Large intestine (tissue), 3 donors: ENCODE data around the gene SYNGR3. TPM values are rescaled to one million over a fixed set of nuclear protein-coding genes. Genes with fewer than 3 reads are reported as not detected.

Source experiments
- DNase-seq, 2 donors: peaks; one replicate each; pipeline versions ENCODE4 v3.0.0 to v3.0.0-alpha.2; 2013
- H3K27ac ChIP-seq: one replicate; pipeline ENCODE4 v1.5.1; 2013; ENCODE audit warnings: low read length
- H3K27me3 ChIP-seq: 2 replicates; pipeline ENCODE4 v1.6.1; 2013; ENCODE audit warnings: low read length; ENCODE audit not compliant: control insufficient read depth, insufficient read depth
- H3K36me3 ChIP-seq: 2 replicates; pipeline ENCODE4 v1.6.1; 2013; ENCODE audit warnings: low read length; ENCODE audit not compliant: control insufficient read depth, insufficient read depth
- H3K4me1 ChIP-seq: one replicate; pipeline ENCODE4 v1.6.1; 2013; ENCODE audit warnings: low read length; ENCODE audit not compliant: control insufficient read depth, insufficient read depth
- H3K4me3 ChIP-seq: one replicate; pipeline ENCODE4 v1.5.1; 2013; ENCODE audit warnings: low read length
- H3K9me3 ChIP-seq: one replicate; pipeline ENCODE4 v1.6.1; 2013; ENCODE audit warnings: mild to moderate bottlenecking, low read depth, low read length, moderate library complexity; ENCODE audit not compliant: control insufficient read depth
- WGBS: methylation state at CpG from one replicate; pipeline ENCODE4 v1.1.5; 2013; ENCODE audit warnings: low lambda C conversion rate; ENCODE audit not compliant: insufficient coverage; 5-methylcytosine and 5-hydroxymethylcytosine counted together
- polyA plus RNA-seq: library from polyadenylated mRNA; unstranded; fragments of 120-200 nt; gene quantifications from one replicate; pipeline ENCODE4 v1.2.1, GENCODE V29; 2013

The SYNGR3 gene
- polyA plus RNA-seq, 1 donor, result 4.2 TPM

DNA sequence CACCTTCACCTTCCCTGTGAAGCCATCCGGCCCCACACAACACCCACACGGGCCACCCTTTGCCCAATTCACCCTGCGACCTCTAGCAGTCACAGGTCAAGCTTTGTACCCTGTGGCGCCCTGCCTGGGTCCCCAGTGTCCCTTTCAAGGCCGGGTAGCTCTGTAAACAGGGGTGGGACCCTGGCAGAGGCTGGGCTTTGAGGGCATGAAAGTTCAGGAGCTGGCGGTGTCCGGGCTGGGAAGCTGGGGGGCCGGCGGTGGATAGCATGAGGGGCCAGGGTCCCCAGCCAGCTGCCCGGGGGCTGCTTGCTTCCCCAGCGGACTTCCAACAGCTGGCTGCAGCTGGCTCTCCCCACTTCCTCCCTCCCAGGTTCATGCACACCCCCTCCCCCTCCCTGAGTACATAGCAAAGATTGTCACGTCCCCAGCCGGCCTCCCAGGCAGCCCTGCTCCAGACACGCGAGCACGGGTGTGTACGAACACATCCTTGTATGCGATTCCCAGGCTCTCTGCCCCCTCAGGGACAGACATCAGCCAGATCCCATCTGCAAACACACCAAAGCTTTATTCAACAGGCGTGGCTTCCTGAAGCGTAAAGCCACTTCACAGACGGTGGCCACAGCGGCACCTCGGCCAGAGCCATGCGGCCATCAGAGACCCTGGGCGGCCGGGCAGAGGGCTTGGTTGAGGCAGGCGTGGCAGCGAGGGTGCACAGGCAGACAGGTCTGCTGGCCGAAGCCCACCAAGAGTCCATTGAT, 49.7 kb downstream of the SYNGR3 start:
- Histone ChIP-seq H3K4me1 (peaks cover 55% of the 10 kb centered on the region), H3K9me3 (peaks cover 9% of the 10 kb centered on the region), H3K36me3 (peaks cover 33% of the 10 kb centered on the region), H3K4me3 (no peak overlapping the region), H3K27ac (peak overlapping the region; percentile 79), H3K27me3 (no peaks in the 10 kb centered on the region)
- DNase-seq, result peak; percentile 82 to 84
- no CpG with 5 or more reads among the region's 29 CpGs for WGBS

DNA sequence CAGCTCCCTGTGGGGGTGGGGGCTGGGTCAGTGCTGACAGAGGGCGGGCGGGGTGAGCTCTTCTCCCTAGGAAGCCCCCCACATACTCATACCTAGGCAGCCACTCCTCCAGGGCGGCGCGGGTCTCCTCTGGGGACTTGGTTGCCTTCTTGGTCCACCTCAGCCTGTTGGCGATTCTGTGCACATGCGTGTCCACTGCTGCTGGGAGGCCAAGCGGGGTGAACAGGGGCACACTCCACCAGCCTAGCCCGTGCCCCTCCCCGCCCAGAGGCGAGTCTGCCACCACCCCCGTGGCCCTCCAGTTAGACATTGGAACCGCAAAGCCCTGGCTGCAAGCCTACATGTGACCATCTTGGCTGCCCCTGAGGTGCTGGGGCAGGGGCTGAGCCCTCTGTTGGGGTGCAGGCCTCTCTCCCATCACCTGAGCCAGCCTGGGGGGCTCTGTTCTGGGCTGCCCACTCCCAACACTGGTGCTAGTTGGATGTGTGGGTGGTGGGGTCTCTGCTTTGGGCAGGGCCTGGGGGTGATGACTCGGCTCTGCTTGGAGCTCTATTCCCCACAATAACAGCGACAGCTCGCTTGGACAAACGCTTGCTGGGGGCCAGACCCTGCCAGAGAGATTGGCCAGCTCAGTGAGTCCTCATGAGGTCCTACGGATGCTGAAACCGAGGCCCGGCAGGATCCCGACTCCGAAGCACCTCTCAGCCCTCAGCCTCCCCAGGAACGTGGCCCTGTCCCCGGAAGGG, 50.4 kb downstream of the SYNGR3 start:
- no CpG with 5 or more reads among the region's 24 CpGs for WGBS
- peaks cover 35% of the 10 kb centered on the region for H3K36me3 ChIP-seq
- H3K4me3 ChIP-seq, result no peak overlapping the region
- H3K27me3 ChIP-seq, result no peaks in the 10 kb centered on the region
- H3K4me1 ChIP-seq, result peaks cover 49% of the 10 kb centered on the region
- H3K9me3 ChIP-seq, result peaks cover 9% of the 10 kb centered on the region
- no peak for DNase-seq
- peak overlapping the region; percentile 79 for H3K27ac ChIP-seq

DNA sequence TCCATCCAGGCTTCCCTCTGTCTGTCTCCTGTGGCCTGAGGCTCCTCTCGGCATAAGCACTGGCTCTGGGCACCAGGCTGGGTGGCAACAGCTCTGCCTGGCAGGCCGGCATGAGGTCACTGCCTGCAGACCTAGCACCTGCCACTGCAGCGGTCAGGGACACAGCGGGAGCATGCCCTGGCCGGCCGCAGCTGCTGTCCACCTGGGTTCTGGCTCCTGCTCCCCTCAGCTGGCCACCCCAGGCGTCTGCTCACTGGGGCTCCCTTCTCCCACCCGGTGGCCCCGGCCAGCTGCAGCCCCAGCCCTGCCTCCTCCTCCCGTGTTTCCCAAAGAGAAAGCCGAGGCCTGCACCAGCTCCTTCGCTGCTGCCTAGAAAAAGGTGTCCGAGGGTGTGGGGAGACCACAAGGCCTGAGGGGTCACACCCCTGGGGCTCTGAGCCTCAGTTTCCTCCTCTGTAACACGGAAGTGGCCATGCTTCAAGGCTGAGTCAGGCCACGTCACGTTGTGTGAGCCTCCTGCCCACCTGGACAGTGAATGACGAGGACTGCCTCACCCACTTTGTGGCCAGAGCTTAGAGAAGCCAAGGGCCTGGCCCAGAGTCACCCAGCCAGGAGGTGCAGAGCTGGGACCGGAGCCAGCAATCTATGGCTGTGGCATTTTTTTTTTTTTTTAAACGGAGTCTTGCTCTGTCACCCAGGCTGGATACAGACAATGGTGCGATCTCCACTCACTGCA, 51.2 kb downstream of the SYNGR3 start:
- peaks cover 42% of the 10 kb centered on the region for H3K4me1 ChIP-seq
- no CpG with 5 or more reads among the region's 20 CpGs for WGBS
- H3K4me3 ChIP-seq, result no peak overlapping the region
- H3K9me3 ChIP-seq, result peaks cover 6% of the 10 kb centered on the region
- DNase-seq, result no peak
- H3K27me3 ChIP-seq, result no peaks in the 10 kb centered on the region
- peaks cover 39% of the 10 kb centered on the region for H3K36me3 ChIP-seq
- H3K27ac ChIP-seq, result no peak overlapping the region

DNA sequence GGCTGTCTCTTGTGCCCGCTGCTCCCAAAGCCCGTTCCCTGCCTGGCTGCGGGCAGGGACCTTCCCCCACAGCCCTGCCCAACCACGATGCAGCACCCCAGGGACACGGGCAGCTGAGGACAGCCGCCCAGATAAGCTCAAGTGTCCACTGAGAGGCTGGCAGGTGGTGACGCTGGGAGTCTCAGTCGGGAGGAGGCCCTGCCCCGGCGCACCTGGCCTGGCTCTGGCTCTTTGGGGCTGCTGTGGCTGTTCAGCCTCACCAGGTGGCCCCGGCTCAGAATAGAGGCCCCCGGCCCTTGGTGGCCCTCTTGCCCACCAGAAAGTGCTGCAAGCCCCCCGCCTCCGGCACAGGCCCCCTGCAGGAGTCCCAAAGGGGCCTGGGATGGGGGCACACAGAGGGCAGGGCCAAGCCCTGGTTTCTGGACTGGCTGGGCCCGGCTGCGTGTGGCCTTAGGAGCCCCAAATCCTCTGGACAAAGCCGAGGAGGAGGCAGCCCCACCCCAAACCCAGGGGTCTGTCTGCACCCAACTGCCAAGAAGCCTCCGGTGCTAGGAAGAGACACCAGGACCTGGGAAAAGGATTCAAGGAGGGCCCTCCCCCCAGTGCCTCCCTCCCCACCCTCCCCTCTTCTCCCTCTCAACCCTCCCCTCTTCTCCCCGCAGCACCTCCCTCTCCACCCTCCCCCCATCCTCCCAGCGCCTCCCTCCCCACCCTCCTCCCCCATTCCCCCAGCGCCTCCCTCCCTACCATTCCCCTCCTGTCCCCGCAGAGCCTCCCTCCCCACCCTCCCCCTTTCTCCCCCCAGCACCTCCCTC, 52.6 kb downstream of the SYNGR3 start:
- peaks cover 28% of the 10 kb centered on the region for H3K36me3 ChIP-seq
- H3K4me3 ChIP-seq, result no peak overlapping the region
- H3K27me3 ChIP-seq, result no peaks in the 10 kb centered on the region
- peak overlapping the region; percentile 42 for H3K27ac ChIP-seq
- no peak for DNase-seq
- H3K9me3 ChIP-seq, result peaks cover 6% of the 10 kb centered on the region
- no CpG with 5 or more reads among the region's 22 CpGs for WGBS
- H3K4me1 ChIP-seq, result peaks cover 36% of the 10 kb centered on the region

DNA sequence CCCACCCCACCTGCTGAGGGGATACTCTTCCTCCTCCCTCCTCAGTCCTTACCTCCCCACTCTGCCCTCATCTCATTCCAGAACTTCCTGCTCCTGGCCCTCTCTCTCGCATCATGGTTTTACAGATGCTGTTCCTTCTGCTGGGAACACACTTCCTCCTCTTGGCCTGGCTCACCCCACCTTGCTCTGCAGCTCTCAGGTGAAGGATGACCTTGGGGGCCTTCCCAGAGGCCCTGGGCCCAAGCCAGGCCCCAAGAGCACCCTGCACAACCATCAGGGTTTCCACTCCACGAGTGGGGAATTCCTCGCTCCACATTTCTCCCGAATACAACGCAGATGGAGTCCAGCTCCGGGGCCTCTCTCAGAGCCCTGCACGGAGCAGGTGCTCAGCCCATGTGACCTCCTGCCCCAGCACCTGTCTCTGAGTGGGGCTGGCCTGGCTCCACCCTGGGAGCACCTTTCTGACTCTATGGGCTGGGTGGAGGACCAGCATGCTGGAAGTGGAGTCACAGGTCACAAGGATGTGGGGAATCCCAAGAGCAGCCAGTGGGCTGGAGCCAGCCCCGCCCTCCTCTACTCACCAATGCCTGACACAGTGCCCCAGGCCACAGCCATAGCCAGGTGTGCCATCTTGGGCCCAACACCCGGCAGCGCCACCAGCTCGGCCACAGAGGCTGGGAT, 53.4 kb downstream of the SYNGR3 start:
- DNase-seq, result no peak
- H3K27me3 ChIP-seq, result no peaks in the 10 kb centered on the region
- H3K36me3 ChIP-seq, result peaks cover 20% of the 10 kb centered on the region
- no peak overlapping the region for H3K4me3 ChIP-seq
- H3K4me1 ChIP-seq, result peaks cover 29% of the 10 kb centered on the region
- no CpG with 5 or more reads among the region's 11 CpGs for WGBS
- H3K9me3 ChIP-seq, result peaks cover under 1% of the 10 kb centered on the region
- no peak overlapping the region for H3K27ac ChIP-seq

Other genes starting within 250 kb of the SYNGR3 start
- 57.7 TPM for gene NME3, start 218.4 kb upstream of the SYNGR3 start, polyA plus RNA-seq
- gene EME2, start 217.2 kb upstream of the SYNGR3 start, polyA plus RNA-seq, result 12.2 TPM
- gene MRPS34, start 216.8 kb upstream of the SYNGR3 start, polyA plus RNA-seq, result 82.8 TPM
- 36.5 TPM for gene SPSB3, start 207.4 kb upstream of the SYNGR3 start, polyA plus RNA-seq
- gene NUBP2, start 207.0 kb upstream of the SYNGR3 start, polyA plus RNA-seq, result 39.4 TPM
- 8.3 TPM for gene IGFALS, start 196.3 kb upstream of the SYNGR3 start, polyA plus RNA-seq
- 55.5 TPM for gene HAGH, start 163.1 kb upstream of the SYNGR3 start, polyA plus RNA-seq
- 49.6 TPM for gene FAHD1, start 162.8 kb upstream of the SYNGR3 start, polyA plus RNA-seq
- 0.54 TPM for gene MEIOB, start 117.8 kb upstream of the SYNGR3 start, polyA plus RNA-seq
- 0.04 TPM for gene HS3ST6, start 71.6 kb upstream of the SYNGR3 start, polyA plus RNA-seq
- gene MSRB1, start 46.8 kb upstream of the SYNGR3 start, polyA plus RNA-seq, result 38.8 TPM
- gene RPL3L, start 35.3 kb upstream of the SYNGR3 start, polyA plus RNA-seq, result 0.22 TPM
- 128 TPM for gene NDUFB10, start 30.4 kb upstream of the SYNGR3 start, polyA plus RNA-seq
- 3,022 TPM for gene RPS2, start 25.1 kb upstream of the SYNGR3 start, polyA plus RNA-seq
- 0.09 TPM for gene RNF151, start 23.1 kb upstream of the SYNGR3 start, polyA plus RNA-seq
- gene TBL3, start 17.9 kb upstream of the SYNGR3 start, polyA plus RNA-seq, result 32.9 TPM
- gene NOXO1, start 8.5 kb upstream of the SYNGR3 start, polyA plus RNA-seq, result 2.8 TPM
- gene GFER, start 5.8 kb upstream of the SYNGR3 start, polyA plus RNA-seq, result 48.5 TPM
- gene ZNF598, start 19.9 kb downstream of the SYNGR3 start, polyA plus RNA-seq, result 28.9 TPM
- gene NPW, start 29.8 kb downstream of the SYNGR3 start, polyA plus RNA-seq, result 4.4 TPM
- 32.3 TPM for gene NHERF2, start 36.9 kb downstream of the SYNGR3 start, polyA plus RNA-seq
- 15.6 TPM for gene NTHL1, start 57.9 kb downstream of the SYNGR3 start, polyA plus RNA-seq
- gene TSC2, start 58.0 kb downstream of the SYNGR3 start, polyA plus RNA-seq, result 85.9 TPM
- gene PKD1, start 145.9 kb downstream of the SYNGR3 start, polyA plus RNA-seq, result 58.4 TPM
- gene RAB26, start 158.7 kb downstream of the SYNGR3 start, polyA plus RNA-seq, result 19.1 TPM
- 63.3 TPM for gene TRAF7, start 165.8 kb downstream of the SYNGR3 start, polyA plus RNA-seq
- gene CASKIN1, start 206.6 kb downstream of the SYNGR3 start, polyA plus RNA-seq, result 0.96 TPM
- gene MLST8, start 215.5 kb downstream of the SYNGR3 start, polyA plus RNA-seq, result 40.0 TPM
- 10.5 TPM for gene BRICD5, start 220.9 kb downstream of the SYNGR3 start, polyA plus RNA-seq
- gene PGP, start 224.9 kb downstream of the SYNGR3 start, polyA plus RNA-seq, result 11.7 TPM
- gene E4F1, start 233.6 kb downstream of the SYNGR3 start, polyA plus RNA-seq, result 18.4 TPM
- 0.91 TPM for gene DNASE1L2, start 246.5 kb downstream of the SYNGR3 start, polyA plus RNA-seq